ENCODE measurements around the gene PAX7. TPM values are rescaled to one million over a fixed set of nuclear protein-coding genes. Genes with fewer than 3 reads are reported as not detected.

The PAX7 gene
- total and polyA plus RNA-seq, 9 of the 15 experiments (the other 6 are each of a cell fraction or from before 2014, with no cell fraction given), result not detected

DNA sequence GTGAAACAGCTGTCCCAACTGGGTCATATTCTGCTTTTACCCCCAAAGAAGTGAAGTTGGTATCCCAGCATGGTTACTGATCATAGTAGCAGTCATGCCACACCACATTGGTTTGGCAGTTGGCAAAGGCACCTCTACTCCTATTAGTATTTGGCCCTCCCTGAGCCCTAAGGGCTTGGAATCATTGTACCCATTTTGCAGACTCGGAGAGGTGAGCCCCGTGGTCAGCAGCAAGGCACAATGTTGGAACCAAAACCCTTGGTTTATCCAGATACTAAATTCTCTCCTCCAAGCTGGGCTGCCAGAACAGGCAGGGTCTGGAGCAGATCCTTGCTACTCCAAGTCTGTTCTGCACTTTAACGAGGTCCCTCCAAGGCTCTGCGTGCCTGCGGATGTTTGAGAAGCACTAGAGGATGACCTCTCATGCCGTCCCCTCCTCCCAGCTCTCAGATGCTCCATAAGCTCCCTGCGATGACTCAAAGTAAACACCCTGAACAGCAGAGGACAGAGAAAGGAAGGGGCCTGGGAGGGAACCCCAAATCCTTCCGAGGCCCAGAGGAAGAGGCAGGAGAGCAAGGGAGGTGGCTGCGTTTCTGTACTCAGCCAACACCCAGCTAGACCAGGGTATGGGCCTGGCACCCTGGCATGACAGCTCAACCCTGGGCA, 89.3 kb downstream of the PAX7 start:
- Histone ChIP-seq H3K36me3 (ENCODE audit: control insufficient read depth, insufficient read depth, low read length) (no peaks in the 10 kb centered on the region), H3K9me1 (ENCODE audit: control insufficient read depth, insufficient read depth, low read length) (no peaks in the 10 kb centered on the region), H3K27me3 (ENCODE audit: control insufficient read depth in 2 of 2, insufficient read depth in 2 of 2, low read length in 2 of 2) (peaks cover 55 to 91% of the 10 kb centered on the region in 2 experiments), H2AFZ (ENCODE audit: low read depth, low read length) (no peak overlapping the region), H3K9me3 (replicated peaks; ENCODE audit: control insufficient read depth, insufficient read depth, low read depth, low read length) (no peaks in the 10 kb centered on the region), H3K4me2 (ENCODE audit: insufficient read depth, low read length) (no peak overlapping the region), H3K27ac (ENCODE audit: extremely low read depth, low read depth, low read length) (no peak overlapping the region), H3K4me3 (no peak overlapping the region), H3K4me1 (replicated peaks in 1 of 2; ENCODE audit: control insufficient read depth in 2 of 2, insufficient read depth in 2 of 2, low read length in 2 of 2) (peaks cover 7 to 21% of the 10 kb centered on the region in 2 experiments; a peak in 4 of 5 replicates), H3K9ac (ENCODE audit: insufficient read depth in 1 of 2, low read depth in 2 of 2, low read length in 2 of 2) (no peak overlapping the region), H4K20me1 (replicated peaks; ENCODE audit: control insufficient read depth, insufficient read depth, low read length) (peaks cover 10% of the 10 kb centered on the region), H3K79me2 (ENCODE audit: control insufficient read depth, insufficient read depth, low read length) (no peaks in the 10 kb centered on the region)
- ChIA-PET POLR2A (interaction anchor here (0.6 to 1.3 kb wide), 3 partner anchors 12 to 100 kb away, joined by 3 to 7 read pairs (median 5); no protein-coding TSS in a partner anchor), CTCF (ENCODE audit: low intra/inter-chr PET ratio) (no interaction called here)
- no peak for DNase-seq (ENCODE audit: extremely low read depth in 1 of 4, low spot score in 3 of 4)
- intact Hi-C loops (cut with micrococcal nuclease) (no loop called here), in situ Hi-C loops (cut with MboI) (no loop called here)
- no TSS peak for BruUV-seq (replicated peaks)
- WGBS (ENCODE audit: insufficient coverage, low coverage, missing lambda C conversion rate), result 0% methylated on average over 9 of the region's 9 CpGs
- no peak for FAIRE-seq
- no peak for ATAC-seq
- no peak for TF ChIP-seq ZNF507 (tag; conservative IDR thresholded peaks at IDR 0.05)
- TF ChIP-seq, protein P1, sequence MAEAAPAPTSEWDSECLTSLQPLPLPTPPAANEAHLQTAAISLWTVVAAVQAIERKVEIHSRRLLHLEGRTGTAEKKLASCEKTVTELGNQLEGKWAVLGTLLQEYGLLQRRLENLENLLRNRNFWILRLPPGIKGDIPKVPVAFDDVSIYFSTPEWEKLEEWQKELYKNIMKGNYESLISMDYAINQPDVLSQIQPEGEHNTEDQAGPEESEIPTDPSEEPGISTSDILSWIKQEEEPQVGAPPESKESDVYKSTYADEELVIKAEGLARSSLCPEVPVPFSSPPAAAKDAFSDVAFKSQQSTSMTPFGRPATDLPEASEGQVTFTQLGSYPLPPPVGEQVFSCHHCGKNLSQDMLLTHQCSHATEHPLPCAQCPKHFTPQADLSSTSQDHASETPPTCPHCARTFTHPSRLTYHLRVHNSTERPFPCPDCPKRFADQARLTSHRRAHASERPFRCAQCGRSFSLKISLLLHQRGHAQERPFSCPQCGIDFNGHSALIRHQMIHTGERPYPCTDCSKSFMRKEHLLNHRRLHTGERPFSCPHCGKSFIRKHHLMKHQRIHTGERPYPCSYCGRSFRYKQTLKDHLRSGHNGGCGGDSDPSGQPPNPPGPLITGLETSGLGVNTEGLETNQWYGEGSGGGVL (CRISPR knock-in tag; IDR thresholded peaks at IDR 0.05), result no peak
- TF ChIP-seq, protein P2, sequence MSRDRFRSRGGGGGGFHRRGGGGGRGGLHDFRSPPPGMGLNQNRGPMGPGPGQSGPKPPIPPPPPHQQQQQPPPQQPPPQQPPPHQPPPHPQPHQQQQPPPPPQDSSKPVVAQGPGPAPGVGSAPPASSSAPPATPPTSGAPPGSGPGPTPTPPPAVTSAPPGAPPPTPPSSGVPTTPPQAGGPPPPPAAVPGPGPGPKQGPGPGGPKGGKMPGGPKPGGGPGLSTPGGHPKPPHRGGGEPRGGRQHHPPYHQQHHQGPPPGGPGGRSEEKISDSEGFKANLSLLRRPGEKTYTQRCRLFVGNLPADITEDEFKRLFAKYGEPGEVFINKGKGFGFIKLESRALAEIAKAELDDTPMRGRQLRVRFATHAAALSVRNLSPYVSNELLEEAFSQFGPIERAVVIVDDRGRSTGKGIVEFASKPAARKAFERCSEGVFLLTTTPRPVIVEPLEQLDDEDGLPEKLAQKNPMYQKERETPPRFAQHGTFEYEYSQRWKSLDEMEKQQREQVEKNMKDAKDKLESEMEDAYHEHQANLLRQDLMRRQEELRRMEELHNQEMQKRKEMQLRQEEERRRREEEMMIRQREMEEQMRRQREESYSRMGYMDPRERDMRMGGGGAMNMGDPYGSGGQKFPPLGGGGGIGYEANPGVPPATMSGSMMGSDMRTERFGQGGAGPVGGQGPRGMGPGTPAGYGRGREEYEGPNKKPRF (IDR thresholded peaks at IDR 0.05; ENCODE audit: low read depth, low read length), result no peak
- peak; percentile 68 for TF ChIP-seq RBM25 (IDR thresholded peaks at IDR 0.05; ENCODE audit: low read depth, low read length, severe bottlenecking)
- peak in 1 of 2 experiments; percentile 80; a peak in 2 of 4 replicates for TF ChIP-seq FOXA3 (CRISPR knock-in tag; conservative IDR thresholded peaks at IDR 0.05 in 1 of 2, IDR thresholded peaks at IDR 0.05 in 1 of 2)
- no peak for TF ChIP-seq RB1 (IDR thresholded peaks at IDR 0.05; ENCODE audit: low read depth)
- TF ChIP-seq, protein P3, sequence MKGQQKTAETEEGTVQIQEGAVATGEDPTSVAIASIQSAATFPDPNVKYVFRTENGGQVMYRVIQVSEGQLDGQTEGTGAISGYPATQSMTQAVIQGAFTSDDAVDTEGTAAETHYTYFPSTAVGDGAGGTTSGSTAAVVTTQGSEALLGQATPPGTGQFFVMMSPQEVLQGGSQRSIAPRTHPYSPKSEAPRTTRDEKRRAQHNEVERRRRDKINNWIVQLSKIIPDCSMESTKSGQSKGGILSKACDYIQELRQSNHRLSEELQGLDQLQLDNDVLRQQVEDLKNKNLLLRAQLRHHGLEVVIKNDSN (CRISPR knock-in tag; IDR thresholded peaks at IDR 0.05), result no peak
- no peak for TF ChIP-seq ZNF561 (CRISPR knock-in tag; conservative IDR thresholded peaks at IDR 0.05)
- TF ChIP-seq DIDO1 (tag; IDR thresholded peaks at IDR 0.05; ENCODE audit: low read depth), result no peak
- TF ChIP-seq HCFC1 (IDR thresholded peaks at IDR 0.05; ENCODE audit: low read depth, low read length), result no peak
- no peak for TF ChIP-seq MTA3 (IDR thresholded peaks at IDR 0.05; ENCODE audit: borderline replicate concordance)
- TF ChIP-seq NR3C1 (CRISPR knock-in tag; IDR thresholded peaks at IDR 0.05), result no peak
- TF ChIP-seq, protein P4, sequence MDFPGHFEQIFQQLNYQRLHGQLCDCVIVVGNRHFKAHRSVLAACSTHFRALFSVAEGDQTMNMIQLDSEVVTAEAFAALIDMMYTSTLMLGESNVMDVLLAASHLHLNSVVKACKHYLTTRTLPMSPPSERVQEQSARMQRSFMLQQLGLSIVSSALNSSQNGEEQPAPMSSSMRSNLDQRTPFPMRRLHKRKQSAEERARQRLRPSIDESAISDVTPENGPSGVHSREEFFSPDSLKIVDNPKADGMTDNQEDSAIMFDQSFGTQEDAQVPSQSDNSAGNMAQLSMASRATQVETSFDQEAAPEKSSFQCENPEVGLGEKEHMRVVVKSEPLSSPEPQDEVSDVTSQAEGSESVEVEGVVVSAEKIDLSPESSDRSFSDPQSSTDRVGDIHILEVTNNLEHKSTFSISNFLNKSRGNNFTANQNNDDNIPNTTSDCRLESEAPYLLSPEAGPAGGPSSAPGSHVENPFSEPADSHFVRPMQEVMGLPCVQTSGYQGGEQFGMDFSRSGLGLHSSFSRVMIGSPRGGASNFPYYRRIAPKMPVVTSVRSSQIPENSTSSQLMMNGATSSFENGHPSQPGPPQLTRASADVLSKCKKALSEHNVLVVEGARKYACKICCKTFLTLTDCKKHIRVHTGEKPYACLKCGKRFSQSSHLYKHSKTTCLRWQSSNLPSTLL (IDR thresholded peaks at IDR 0.05), result no peak
- TF ChIP-seq ZFP36 (IDR thresholded peaks at IDR 0.05; ENCODE audit: low read depth, low read length, partially characterized antibody), result no peak
